ENCODE measurements around the gene FBL.

DNA sequence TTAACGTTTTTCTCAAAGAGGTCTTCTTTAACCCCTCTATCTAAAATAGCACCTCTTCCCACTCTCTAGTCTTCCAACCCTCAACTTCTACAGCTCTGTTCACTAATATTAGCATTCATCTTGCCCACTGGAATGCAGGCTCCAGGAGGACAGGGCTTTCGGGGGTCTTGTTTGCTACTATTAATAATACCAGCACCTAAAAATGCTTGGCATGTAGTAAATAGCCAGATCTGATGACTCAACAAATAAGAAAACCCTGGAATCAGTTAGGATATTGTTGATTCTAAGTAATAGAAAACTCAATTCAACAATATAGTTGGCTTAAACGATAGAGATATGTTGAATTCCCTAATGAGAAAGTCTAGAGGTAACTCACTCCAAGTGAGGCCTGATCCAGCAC, 26.4 kb downstream of the FBL start:
- TF ChIP-seq CTCF (IDR thresholded peaks at IDR 0.05): no peak
- no peak for TF ChIP-seq EZH2 (IDR thresholded peaks at IDR 0.05; ENCODE audit: borderline replicate concordance, insufficient read depth, low read depth, low read length, poor library complexity, severe bottlenecking)

Measured in B cell (primary cell).